ENCODE measurements around the gene CA5B.
"Not testable (repeated sequence)": the region's sequence is repeated elsewhere in the genome, so short reads cannot be mapped to it uniquely, and the experiment has no call there.

Gene CA5B

GRCh38 chrX:15747626-15748173 is 9.6 kb downstream of the CA5B start:
- in situ Hi-C loops (cut with MboI; ENCODE audit: low sequenced_read_pairs) = no loop called here

- in situ Hi-C loops (cut with MboI; ENCODE audit: low sequenced_read_pairs) = no loop called here
Measured at GRCh38 chrX:15748841-15749240, 10.8 kb downstream of the CA5B start.

- in situ Hi-C loops (cut with MboI; ENCODE audit: low sequenced_read_pairs) = no loop called here
Measured at GRCh38 chrX:15749642-15750610, 11.9 kb downstream of the CA5B start.

GRCh38 chrX:15750611-15751154 is 12.6 kb downstream of the CA5B start:
- in situ Hi-C loops (cut with MboI; ENCODE audit: low sequenced_read_pairs) = no loop called here

- in situ Hi-C loops (cut with MboI; ENCODE audit: low sequenced_read_pairs) = no loop called here
Measured at GRCh38 chrX:15751155-15751819, 13.2 kb downstream of the CA5B start.

GRCh38 chrX:15755091-15755490 is 17.0 kb downstream of the CA5B start:
- in situ Hi-C loops (cut with MboI; ENCODE audit: low sequenced_read_pairs) = no loop called here

- in situ Hi-C loops (cut with MboI; ENCODE audit: low sequenced_read_pairs) = no loop called here
Measured at GRCh38 chrX:15758140-15758539, 20.1 kb downstream of the CA5B start.

- in situ Hi-C loops (cut with MboI; ENCODE audit: low sequenced_read_pairs) = not testable (repeated sequence)
Measured at GRCh38 chrX:15759886-15760285, 21.8 kb downstream of the CA5B start.

- in situ Hi-C loops (cut with MboI; ENCODE audit: low sequenced_read_pairs) = no loop called here
Measured at GRCh38 chrX:15761564-15762191, 23.6 kb downstream of the CA5B start.

- in situ Hi-C loops (cut with MboI; ENCODE audit: low sequenced_read_pairs) = no loop called here
Measured at GRCh38 chrX:15769300-15769954, 31.4 kb downstream of the CA5B start.

GRCh38 chrX:15781961-15782699 is 44.1 kb downstream of the CA5B start:
- in situ Hi-C loops (cut with MboI; ENCODE audit: low sequenced_read_pairs) = no loop called here

GRCh38 chrX:15785176-15785750 is 47.2 kb downstream of the CA5B start:
- in situ Hi-C loops (cut with MboI; ENCODE audit: low sequenced_read_pairs) = no loop called here

- in situ Hi-C loops (cut with MboI; ENCODE audit: low sequenced_read_pairs) = no loop called here
Measured at GRCh38 chrX:15786915-15787314, 48.8 kb downstream of the CA5B start.

- in situ Hi-C loops (cut with MboI; ENCODE audit: low sequenced_read_pairs) = no loop called here
Measured at GRCh38 chrX:15789979-15790768, 52.1 kb downstream of the CA5B start, which contains the start of gene ZRSR2. Gene ZRSR2 (plus strand): TSS chrX:15790484. CDS start chrX:15790496, 12 bp downstream.

- in situ Hi-C loops (cut with MboI; ENCODE audit: low sequenced_read_pairs) = no loop called here
Measured at GRCh38 chrX:15790769-15791290, 52.8 kb downstream of the CA5B start.

GRCh38 chrX:15797707-15798106 is 59.6 kb downstream of the CA5B start:
- in situ Hi-C loops (cut with MboI; ENCODE audit: low sequenced_read_pairs) = no loop called here

- in situ Hi-C loops (cut with MboI; ENCODE audit: low sequenced_read_pairs) = no loop called here
Measured at GRCh38 chrX:15804563-15804962, 66.5 kb downstream of the CA5B start.

GRCh38 chrX:15808254-15808653 is 70.2 kb downstream of the CA5B start:
- in situ Hi-C loops (cut with MboI; ENCODE audit: low sequenced_read_pairs) = no loop called here

Measured in HL-60/S4 treated with phorbol 12-myristate 13-acetate at 8.2 ng/mL for 4 days and 3 days (cell line).